ENCODE results near the gene STT3A.
"Not testable (repeated sequence)": the region's sequence is repeated elsewhere in the genome, so short reads cannot be mapped to it uniquely, and the experiment has no call there.

The STT3A gene

DNA sequence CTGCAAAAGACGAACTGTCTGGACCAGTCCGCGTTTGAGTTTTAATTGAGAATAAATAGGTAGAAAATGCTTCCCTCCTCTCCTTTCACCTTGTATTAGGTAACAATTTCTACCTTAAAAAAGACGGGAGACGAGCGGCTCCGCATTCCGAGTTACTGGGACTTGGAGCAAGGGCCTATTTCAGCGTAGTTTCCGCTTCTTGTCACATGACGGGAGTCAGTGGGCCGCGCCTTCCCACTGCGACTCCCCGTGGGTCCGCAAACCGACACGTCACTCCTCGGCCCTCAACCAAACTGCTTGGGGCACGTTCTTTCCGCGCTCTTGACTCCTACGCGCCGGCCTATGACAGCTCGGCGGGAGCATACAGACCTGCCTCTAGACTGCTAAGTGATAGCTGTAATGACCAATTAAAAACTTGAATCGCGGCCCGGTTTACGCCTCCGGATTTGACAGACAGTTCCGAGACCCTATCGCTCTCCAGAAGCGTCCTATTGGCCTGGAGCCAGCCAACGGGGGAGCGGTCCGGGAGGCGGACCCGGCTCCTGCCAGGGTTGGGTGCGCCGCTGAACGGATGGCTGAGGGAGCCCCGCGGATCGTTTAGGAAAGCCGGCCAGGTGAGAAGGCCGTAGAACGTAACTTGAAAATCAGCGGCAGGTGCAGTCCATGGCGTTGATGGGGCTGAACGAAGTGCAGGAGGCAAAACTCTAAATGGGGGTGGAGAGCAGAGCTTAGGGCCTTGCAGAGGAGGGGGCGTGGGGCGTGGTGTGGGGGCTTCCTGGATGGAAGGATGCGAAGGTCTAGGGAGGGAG lies at the start of gene STT3A:
TSS of gene STT3A (plus strand) at position 548 of the 809 bp plus-strand sequence. CDS start 3,064 bp downstream, outside the sequence.
- DNase-seq: peak; percentile 91

- no peak for DNase-seq
Measured at GRCh38 chr11:125550780-125551179, 41.9 kb upstream of the STT3A start.

DNA sequence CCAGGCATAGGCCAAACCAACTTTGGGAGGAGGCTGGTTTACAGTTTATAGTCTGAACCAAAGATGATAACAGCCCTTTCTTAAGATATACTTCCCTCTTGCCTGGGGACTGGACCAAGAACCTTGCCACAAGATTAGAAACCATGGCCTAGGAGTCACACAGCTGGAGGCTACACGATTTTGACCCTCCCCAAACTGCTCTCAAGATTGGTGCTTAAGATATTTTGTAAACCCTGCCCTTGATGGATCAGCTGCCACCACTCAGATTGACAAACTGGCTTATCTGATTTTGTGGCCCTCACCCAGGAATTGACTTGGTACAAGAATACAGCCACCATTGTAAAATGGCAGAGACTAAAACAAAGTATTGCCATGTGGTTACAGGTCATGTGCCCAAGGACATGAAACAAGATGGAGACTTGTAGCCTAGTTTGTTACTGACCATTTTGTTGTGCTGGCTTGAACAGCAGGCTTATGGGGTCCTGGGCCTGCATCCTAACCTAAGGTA lies 40.8 kb upstream of the STT3A start:
- no peak for DNase-seq

GRCh38 chr11:125552927-125553326 lies 39.7 kb upstream of the STT3A start:
- no peak for DNase-seq

DNA sequence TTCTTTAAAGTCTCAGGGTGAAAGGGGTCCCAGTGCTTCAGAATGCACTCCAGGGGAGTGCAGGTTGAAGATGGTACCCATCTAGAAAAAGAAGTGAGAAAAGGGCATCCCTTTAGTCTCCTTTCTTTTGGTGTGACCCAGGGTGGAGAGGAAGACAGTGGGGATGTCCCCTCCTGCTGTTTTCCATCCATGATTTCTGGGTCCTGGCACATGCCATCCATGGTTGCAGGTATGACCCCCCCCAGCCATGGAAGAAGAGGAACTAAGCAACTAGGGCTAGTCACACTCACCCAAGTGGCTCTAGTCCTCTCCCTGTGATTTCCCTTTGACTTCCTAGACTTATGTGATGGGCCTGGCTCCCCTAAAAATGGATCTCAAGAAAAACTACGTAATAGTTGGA lies 39.3 kb upstream of the STT3A start:
- DNase-seq: no peak

- no peak for DNase-seq
Measured at GRCh38 chr11:125554038-125554437, 38.6 kb upstream of the STT3A start.

- no peak for DNase-seq
Measured at GRCh38 chr11:125559888-125560287, 32.8 kb upstream of the STT3A start.

DNA sequence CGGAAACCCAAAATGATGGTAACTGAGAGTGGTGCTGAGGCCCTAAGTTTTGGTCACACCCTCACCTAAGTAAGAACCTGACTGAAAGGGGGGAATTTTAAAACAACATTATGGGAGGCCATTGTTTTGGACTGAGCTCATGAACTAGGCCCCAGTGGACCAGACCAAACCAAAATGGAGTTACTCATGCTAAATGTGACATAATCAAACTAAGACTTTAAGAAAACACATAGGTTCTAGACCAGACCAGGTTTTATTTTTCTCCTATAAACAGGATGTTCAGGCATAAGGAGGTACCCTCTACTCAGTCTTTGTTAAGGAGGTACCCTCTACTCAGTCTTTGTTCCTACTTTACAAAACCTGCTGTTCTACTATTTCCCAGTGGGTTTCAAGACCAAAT lies 30.7 kb upstream of the STT3A start:
- no peak for DNase-seq

DNA sequence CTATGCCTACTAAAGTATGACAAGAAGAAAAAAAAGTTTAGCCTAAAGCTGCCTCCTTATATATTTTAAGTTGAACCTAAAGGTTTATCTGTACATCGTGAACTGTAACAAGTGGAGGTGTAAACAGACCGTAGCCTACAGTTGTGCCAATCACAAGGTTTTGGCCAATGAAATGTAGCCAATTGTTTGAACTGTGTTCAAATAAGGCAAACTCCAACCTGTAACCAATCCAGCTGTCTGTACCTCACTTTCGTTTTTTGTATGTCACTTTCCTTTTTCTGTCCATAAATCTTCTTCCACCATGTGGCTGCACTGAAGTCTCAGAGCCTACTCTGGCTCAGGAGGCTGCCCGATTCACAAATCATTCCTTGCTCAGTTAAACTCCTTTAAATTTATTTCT lies 30.2 kb upstream of the STT3A start:
- DNase-seq: no peak

GRCh38 chr11:125564357-125564756 lies 28.3 kb upstream of the STT3A start:
- DNase-seq: no peak

- no peak for DNase-seq
Measured at GRCh38 chr11:125566235-125566634, 26.4 kb upstream of the STT3A start.

DNA sequence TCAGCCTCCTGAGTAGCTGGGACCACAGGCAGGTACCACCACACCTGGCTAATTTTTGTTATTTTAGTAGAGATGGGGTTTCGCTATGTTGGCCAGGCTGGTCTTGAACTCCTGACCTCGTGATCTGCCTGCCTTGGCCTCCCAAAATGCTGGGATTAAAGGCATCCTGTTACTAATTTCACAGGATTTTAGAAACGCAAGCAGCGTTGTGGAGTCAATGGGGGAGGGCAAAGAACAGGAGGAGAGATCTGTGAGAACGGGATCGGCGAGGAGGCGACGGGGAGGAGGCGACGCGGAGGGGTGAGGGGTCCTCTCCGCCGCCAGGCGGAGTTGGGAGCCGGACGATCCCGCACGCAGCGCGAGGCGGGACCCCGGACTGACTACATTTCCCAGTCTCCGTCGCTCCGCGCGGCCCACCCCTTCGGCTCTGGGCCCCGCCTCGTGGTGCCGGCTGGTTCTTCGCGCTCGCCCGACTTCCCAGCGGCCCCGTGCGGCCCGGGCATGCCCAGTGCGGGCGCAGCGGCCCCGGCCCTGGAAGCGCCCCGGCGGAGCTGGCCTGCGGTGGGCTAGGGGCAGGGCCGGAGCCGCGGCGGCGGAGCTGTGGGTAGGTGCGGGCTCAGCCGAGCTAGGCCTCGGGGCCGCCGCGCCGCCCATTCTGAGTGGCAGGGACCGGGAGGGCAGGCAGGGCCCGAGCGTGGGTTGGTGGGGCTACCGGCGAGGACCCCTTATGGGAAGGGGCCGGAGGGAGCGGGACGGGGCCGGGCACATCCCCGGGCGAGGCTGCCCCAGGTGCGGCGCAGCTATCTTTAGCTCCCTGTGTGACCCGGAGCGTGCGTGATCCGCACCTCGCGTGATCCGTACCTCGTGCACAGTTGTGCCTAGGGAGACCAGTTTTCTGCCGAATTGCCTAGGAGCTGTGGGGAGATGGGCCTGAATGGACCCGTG lies 23.4 kb upstream of the STT3A start, which contains the start of gene EI24:
TSS of gene EI24 (plus strand) at position 508 of the 945 bp plus-strand sequence. CDS start 3,051 bp downstream, outside the sequence.
- DNase-seq: peak; percentile 74

DNA sequence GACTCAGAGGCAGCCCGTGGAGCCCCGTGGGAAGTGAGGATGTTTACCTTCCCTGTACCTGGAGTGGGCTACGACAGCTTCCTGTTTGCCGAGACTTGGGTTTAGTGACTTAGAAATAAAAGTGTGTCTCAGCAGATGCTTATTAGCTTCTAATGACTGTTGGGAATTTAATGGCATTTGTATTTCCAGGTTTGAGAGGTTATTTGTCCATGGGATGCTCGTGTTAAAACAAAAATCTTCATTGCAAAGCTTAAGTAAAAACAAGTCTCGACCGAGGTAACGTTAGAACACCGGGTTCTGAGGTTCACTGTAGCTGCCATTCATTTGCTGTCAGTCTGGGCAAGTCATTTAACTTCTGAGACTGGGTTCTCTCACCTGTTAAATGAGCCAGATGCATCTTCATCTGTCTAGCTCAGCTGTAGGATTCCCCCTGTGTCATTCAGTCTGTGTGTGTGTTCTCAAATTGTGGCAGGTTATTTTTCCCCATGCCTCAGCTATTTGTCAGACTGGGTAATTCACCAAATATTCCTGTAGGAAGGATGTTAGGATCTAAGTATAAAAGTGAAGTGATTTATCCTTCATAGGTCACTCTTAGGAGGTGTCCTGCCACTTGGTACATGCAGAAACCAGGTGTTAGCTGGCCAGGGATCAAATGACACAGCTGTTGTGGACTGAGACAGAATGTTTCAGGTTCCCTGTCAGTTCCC lies 22.6 kb upstream of the STT3A start:
- no peak for DNase-seq

GRCh38 chr11:125570952-125571351 lies 21.7 kb upstream of the STT3A start:
- no peak for DNase-seq

DNA sequence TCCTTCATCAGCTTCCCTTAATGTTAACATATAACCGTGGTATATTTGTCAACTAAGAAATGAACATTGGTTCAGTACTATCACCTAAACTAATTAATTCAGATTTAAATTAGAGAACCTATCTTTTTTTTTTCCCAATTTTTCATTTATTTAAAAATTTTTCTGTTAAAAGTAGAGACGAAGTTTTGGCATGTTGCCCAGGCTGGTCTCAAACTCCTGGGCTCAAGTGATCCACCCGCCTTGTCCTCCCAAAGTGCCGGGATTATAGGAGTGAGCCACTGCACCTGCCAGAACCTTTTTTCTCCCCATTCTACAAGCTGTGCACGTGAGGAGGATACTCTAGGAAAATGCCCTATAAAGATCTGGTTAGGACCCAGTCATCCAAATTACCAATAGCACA lies 19.7 kb upstream of the STT3A start:
- DNase-seq: no peak

- not testable (repeated sequence) for DNase-seq
Measured at GRCh38 chr11:125577181-125577580, 15.5 kb upstream of the STT3A start.

- DNase-seq: no peak
Measured at GRCh38 chr11:125578783-125579182, 13.9 kb upstream of the STT3A start.

GRCh38 chr11:125579811-125580210 lies 12.8 kb upstream of the STT3A start:
- no peak for DNase-seq

DNA sequence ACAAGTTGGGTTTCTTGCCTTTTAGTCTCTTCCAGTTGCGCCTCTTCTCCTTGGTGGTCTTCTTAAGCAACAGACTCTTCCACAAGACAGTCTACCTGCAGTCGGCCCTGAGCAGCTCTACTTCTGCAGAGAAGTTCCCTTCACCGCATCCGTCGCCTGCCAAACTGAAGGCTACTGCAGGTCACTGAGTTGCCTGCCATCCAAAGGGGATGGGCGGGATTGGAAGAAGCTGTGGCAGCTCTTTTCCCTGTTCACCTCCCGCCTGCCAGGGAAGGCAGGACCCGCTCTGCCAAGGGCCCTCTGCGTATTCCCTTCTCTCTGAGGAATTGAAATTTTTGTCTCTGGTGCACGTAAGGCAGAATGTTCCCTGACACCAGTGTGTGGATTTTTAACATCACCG lies 9.2 kb upstream of the STT3A start:
- DNase-seq: no peak

GRCh38 chr11:125585487-125585886 lies 7.2 kb upstream of the STT3A start:
- no peak for DNase-seq

GRCh38 chr11:125586623-125587022 lies 6.0 kb upstream of the STT3A start:
- no peak for DNase-seq

DNA sequence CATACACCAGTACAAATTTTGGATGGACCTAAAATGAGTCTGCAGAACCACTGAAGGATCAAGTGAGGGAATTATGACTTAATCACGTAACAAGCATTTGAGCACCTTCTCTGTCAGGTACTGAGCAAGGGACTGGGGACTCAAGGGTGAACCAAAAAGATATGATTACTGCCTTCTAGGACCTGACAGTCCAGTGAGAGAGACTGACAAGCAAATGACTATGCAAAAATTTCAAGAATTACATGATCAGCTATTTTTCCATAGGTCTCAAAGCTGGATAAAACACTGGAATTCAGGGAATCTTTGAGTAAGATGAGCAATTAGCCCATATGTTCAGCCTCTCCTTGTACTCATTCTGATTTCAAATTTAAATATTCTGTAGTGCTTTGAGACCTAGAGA lies 5.2 kb upstream of the STT3A start:
- DNase-seq: no peak

DNA sequence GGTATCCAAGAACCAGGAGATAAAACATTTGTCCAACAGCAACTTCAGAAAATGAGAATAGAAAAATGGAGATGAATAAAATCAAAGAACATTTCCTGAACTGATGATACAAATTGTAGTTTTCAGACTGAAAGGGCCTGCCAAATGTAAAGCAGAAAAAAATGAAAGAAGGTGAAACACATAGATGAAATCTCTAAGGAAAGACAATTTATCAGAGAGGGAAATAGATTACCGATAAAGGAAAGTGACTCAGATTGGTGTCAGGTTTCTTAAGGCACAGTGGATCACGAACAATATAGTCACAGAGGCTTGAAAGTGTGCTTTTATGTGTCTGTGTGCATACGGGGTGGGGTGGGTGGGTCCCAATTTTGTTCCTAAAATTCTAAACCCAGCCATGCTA lies 4.1 kb upstream of the STT3A start:
- DNase-seq: no peak
